Liver (tissue), 3 donors: Measurements from ENCODE around the gene ATP2B2.

ENCODE experiments used
- EGR1 ChIP-seq, 2 donors: IDR thresholded peaks; 2 replicates each; pipeline ENCODE4 v1.6.1; 2016 to 2018; ENCODE audit warnings: antibody characterized with exemption in 2 of 2, low read depth in 2 of 2
- GABPA ChIP-seq, 2 donors: IDR thresholded peaks in 1 of 2; conservative IDR thresholded peaks in 1 of 2; 2 replicates each; pipeline ENCODE4 v1.6.1; 2016; ENCODE audit warnings: antibody characterized with exemption in 2 of 2, mild to moderate bottlenecking in 1 of 2, moderate library complexity in 1 of 2
- HNF4A ChIP-seq, 2 donors: conservative IDR thresholded peaks; 2 replicates each; pipeline ENCODE4 v1.6.1; 2016; ENCODE audit warnings: antibody characterized with exemption in 2 of 2, mild to moderate bottlenecking in 2 of 2
- JUND ChIP-seq, 2 donors: IDR thresholded peaks; 2 replicates each; pipeline ENCODE4 v1.6.1; 2016; ENCODE audit warnings: antibody characterized with exemption in 2 of 2
- RAD21 ChIP-seq, 2 donors: IDR thresholded peaks; 2 replicates each; pipeline ENCODE4 v1.6.1; 2016; ENCODE audit warnings: antibody characterized with exemption in 2 of 2, mild to moderate bottlenecking in 2 of 2
- SP1 ChIP-seq: IDR thresholded peaks from 2 replicates; pipeline ENCODE4 v1.6.1; 2018; ENCODE audit warnings: antibody characterized with exemption, mild to moderate bottlenecking
- TAF1 ChIP-seq: conservative IDR thresholded peaks from 2 replicates; pipeline ENCODE4 v1.6.1; 2016; ENCODE audit warnings: antibody characterized with exemption, mild to moderate bottlenecking
- TF ChIP-seq, protein P1 (sequence below): fragments of 150-350 bp; IDR thresholded peaks from 2 replicates; pipeline ENCODE4 v1.5.1; 2017; ENCODE audit warnings: improper control_type of control experiment, low read depth, low read length; ENCODE audit not compliant: missing input control
- TF ChIP-seq, protein P2 (sequence below): IDR thresholded peaks from 2 replicates; pipeline ENCODE4 v1.6.1; 2016; ENCODE audit warnings: antibody characterized with exemption, mild to moderate bottlenecking
- TF ChIP-seq, protein P3 (sequence below): IDR thresholded peaks from 2 replicates; pipeline ENCODE4 v1.6.1; 2016; ENCODE audit warnings: antibody characterized with exemption
- donor health status: healthy.
- donor health status: healthy.

DNA sequence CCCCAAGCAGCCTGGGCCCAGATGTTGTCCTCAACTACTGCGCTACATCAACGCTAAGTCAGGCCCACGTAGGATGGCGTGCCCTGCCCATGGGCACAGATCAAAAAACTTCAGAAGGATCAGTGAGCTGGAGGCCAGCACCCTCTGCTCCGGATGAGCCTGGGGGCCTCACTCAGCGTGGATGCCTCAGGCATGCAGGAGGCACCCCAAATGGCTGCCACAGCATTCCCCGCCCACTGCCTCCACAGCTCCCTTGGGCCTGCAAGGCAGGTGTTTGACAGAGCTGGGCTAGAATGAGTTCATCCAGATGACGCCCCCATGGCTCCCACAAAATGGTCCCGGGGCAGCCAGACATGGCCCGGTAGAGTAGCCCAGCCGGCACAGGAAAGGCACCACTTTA, 7.1 kb downstream of the ATP2B2 start:
- TF ChIP-seq, protein P1, sequence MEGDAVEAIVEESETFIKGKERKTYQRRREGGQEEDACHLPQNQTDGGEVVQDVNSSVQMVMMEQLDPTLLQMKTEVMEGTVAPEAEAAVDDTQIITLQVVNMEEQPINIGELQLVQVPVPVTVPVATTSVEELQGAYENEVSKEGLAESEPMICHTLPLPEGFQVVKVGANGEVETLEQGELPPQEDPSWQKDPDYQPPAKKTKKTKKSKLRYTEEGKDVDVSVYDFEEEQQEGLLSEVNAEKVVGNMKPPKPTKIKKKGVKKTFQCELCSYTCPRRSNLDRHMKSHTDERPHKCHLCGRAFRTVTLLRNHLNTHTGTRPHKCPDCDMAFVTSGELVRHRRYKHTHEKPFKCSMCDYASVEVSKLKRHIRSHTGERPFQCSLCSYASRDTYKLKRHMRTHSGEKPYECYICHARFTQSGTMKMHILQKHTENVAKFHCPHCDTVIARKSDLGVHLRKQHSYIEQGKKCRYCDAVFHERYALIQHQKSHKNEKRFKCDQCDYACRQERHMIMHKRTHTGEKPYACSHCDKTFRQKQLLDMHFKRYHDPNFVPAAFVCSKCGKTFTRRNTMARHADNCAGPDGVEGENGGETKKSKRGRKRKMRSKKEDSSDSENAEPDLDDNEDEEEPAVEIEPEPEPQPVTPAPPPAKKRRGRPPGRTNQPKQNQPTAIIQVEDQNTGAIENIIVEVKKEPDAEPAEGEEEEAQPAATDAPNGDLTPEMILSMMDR, result no peak
- no peak for TF ChIP-seq EGR1 (IDR thresholded peaks at IDR 0.05; ENCODE audit: low read depth in 2 of 2)
- no peak for TF ChIP-seq GABPA (IDR thresholded peaks at IDR 0.05 in 1 of 2, conservative IDR thresholded peaks at IDR 0.05 in 1 of 2)
- TF ChIP-seq, protein P2, sequence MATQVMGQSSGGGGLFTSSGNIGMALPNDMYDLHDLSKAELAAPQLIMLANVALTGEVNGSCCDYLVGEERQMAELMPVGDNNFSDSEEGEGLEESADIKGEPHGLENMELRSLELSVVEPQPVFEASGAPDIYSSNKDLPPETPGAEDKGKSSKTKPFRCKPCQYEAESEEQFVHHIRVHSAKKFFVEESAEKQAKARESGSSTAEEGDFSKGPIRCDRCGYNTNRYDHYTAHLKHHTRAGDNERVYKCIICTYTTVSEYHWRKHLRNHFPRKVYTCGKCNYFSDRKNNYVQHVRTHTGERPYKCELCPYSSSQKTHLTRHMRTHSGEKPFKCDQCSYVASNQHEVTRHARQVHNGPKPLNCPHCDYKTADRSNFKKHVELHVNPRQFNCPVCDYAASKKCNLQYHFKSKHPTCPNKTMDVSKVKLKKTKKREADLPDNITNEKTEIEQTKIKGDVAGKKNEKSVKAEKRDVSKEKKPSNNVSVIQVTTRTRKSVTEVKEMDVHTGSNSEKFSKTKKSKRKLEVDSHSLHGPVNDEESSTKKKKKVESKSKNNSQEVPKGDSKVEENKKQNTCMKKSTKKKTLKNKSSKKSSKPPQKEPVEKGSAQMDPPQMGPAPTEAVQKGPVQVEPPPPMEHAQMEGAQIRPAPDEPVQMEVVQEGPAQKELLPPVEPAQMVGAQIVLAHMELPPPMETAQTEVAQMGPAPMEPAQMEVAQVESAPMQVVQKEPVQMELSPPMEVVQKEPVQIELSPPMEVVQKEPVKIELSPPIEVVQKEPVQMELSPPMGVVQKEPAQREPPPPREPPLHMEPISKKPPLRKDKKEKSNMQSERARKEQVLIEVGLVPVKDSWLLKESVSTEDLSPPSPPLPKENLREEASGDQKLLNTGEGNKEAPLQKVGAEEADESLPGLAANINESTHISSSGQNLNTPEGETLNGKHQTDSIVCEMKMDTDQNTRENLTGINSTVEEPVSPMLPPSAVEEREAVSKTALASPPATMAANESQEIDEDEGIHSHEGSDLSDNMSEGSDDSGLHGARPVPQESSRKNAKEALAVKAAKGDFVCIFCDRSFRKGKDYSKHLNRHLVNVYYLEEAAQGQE, result no peak
- TF ChIP-seq, protein P3, sequence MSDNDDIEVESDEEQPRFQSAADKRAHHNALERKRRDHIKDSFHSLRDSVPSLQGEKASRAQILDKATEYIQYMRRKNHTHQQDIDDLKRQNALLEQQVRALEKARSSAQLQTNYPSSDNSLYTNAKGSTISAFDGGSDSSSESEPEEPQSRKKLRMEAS, result no peak
- no peak for TF ChIP-seq SP1
- no peak for TF ChIP-seq TAF1
- TF ChIP-seq RAD21 (IDR thresholded peaks at IDR 0.05), result no peak
- no peak for TF ChIP-seq HNF4A (conservative IDR thresholded peaks at IDR 0.05)
- no peak for TF ChIP-seq JUND (IDR thresholded peaks at IDR 0.05)
